ENCODE measurements around the gene SLC1A5. TPM values are rescaled to one million over a fixed set of nuclear protein-coding genes. Genes with fewer than 3 reads are reported as not detected.

The SLC1A5 gene
- total and polyA plus RNA-seq, 2 donors (not counting 1 experiment from before 2014, with no cell fraction given), result 107 to 281 TPM

- H3K4me3 ChIP-seq (replicated peaks in 1 of 4; ENCODE audit: control extremely low read depth in 1 of 4, insufficient read depth in 1 of 4, low read depth in 3 of 4, low read length in 4 of 4), result no peak overlapping the region
- H3K27ac ChIP-seq (ENCODE audit: insufficient read depth, low read length), result no peak overlapping the region
- no peak overlapping the region for H3K9ac ChIP-seq (ENCODE audit: insufficient read depth, low read length)
- no peaks in the 10 kb centered on the region for H3K27me3 ChIP-seq (ENCODE audit: control insufficient read depth, insufficient read depth, low read length)
- no peak for DNase-seq (ENCODE audit: low read depth in 2 of 2)
- no peak overlapping the region for H2AFZ ChIP-seq (ENCODE audit: low read length)
- TF ChIP-seq CTCF (conservative IDR thresholded peaks at IDR 0.05 in 1 of 2, IDR thresholded peaks at IDR 0.05 in 1 of 2; ENCODE audit: low read depth in 1 of 2, low read length in 2 of 2) (no peak), EZH2 (IDR thresholded peaks at IDR 0.05; ENCODE audit: low read length, missing control alignments) (no peak)
- H4K20me1 ChIP-seq (ENCODE audit: control insufficient read depth, extremely low read depth, insufficient read depth, low read length), result no peaks in the 10 kb centered on the region
- no peaks in the 10 kb centered on the region for H3K9me3 ChIP-seq (ENCODE audit: control insufficient read depth, insufficient read depth, low read depth, low read length)
- no peak overlapping the region for H3K4me2 ChIP-seq (ENCODE audit: extremely low read depth, insufficient read depth, low read length)
- peaks cover 43% of the 10 kb centered on the region for H3K36me3 ChIP-seq (ENCODE audit: control insufficient read depth, insufficient read depth, low read length)
- peaks cover 53% of the 10 kb centered on the region for H3K79me2 ChIP-seq (ENCODE audit: control insufficient read depth, insufficient read depth, low read length)
- peaks cover 18% of the 10 kb centered on the region for H3K4me1 ChIP-seq (ENCODE audit: control insufficient read depth, extremely low read depth, insufficient read depth, low read length)
Measured at GRCh38 chr19:46733690-46734292, 54.6 kb downstream of the SLC1A5 start.

- H3K9me3 ChIP-seq (ENCODE audit: control insufficient read depth, insufficient read depth, low read depth, low read length), result no peaks in the 10 kb centered on the region
- H2AFZ ChIP-seq (ENCODE audit: low read length), result no peak overlapping the region
- peak; percentile 60 to 78 for DNase-seq (ENCODE audit: low read depth in 2 of 2)
- H3K27ac ChIP-seq (ENCODE audit: insufficient read depth, low read length), result no peak overlapping the region
- H3K4me3 ChIP-seq (replicated peaks in 1 of 4; ENCODE audit: control extremely low read depth in 1 of 4, insufficient read depth in 1 of 4, low read depth in 3 of 4, low read length in 4 of 4), result no peak overlapping the region
- H3K79me2 ChIP-seq (ENCODE audit: control insufficient read depth, insufficient read depth, low read length), result peaks cover 51% of the 10 kb centered on the region
- H3K4me1 ChIP-seq (ENCODE audit: control insufficient read depth, extremely low read depth, insufficient read depth, low read length), result peaks cover 18% of the 10 kb centered on the region
- H3K9ac ChIP-seq (ENCODE audit: insufficient read depth, low read length), result no peak overlapping the region
- H3K36me3 ChIP-seq (ENCODE audit: control insufficient read depth, insufficient read depth, low read length), result peaks cover 47% of the 10 kb centered on the region
- H3K4me2 ChIP-seq (ENCODE audit: extremely low read depth, insufficient read depth, low read length), result no peak overlapping the region
- H3K27me3 ChIP-seq (ENCODE audit: control insufficient read depth, insufficient read depth, low read length), result no peaks in the 10 kb centered on the region
- TF ChIP-seq EZH2 (IDR thresholded peaks at IDR 0.05; ENCODE audit: low read length, missing control alignments), result no peak
- no peak for TF ChIP-seq CTCF (conservative IDR thresholded peaks at IDR 0.05 in 1 of 2, IDR thresholded peaks at IDR 0.05 in 1 of 2; ENCODE audit: low read depth in 1 of 2, low read length in 2 of 2)
- H4K20me1 ChIP-seq (ENCODE audit: control insufficient read depth, extremely low read depth, insufficient read depth, low read length), result no peaks in the 10 kb centered on the region
Measured at GRCh38 chr19:46732966-46733689, 55.3 kb downstream of the SLC1A5 start.

- Histone ChIP-seq H3K27me3 (ENCODE audit: control insufficient read depth, insufficient read depth, low read length) (no peaks in the 10 kb centered on the region), H3K4me3 (replicated peaks in 1 of 4; ENCODE audit: control extremely low read depth in 1 of 4, insufficient read depth in 1 of 4, low read depth in 3 of 4, low read length in 4 of 4) (no peak overlapping the region), H3K27ac (ENCODE audit: insufficient read depth, low read length) (no peak overlapping the region), H4K20me1 (ENCODE audit: control insufficient read depth, extremely low read depth, insufficient read depth, low read length) (no peaks in the 10 kb centered on the region), H3K36me3 (ENCODE audit: control insufficient read depth, insufficient read depth, low read length) (peaks cover 47% of the 10 kb centered on the region), H3K4me2 (ENCODE audit: extremely low read depth, insufficient read depth, low read length) (no peak overlapping the region), H3K9ac (ENCODE audit: insufficient read depth, low read length) (no peak overlapping the region), H3K9me3 (ENCODE audit: control insufficient read depth, insufficient read depth, low read depth, low read length) (no peaks in the 10 kb centered on the region), H2AFZ (ENCODE audit: low read length) (no peak overlapping the region), H3K79me2 (ENCODE audit: control insufficient read depth, insufficient read depth, low read length) (peaks cover 43% of the 10 kb centered on the region), H3K4me1 (ENCODE audit: control insufficient read depth, extremely low read depth, insufficient read depth, low read length) (peaks cover 18% of the 10 kb centered on the region)
- peak in 1 of 2 donors; percentile 88 for DNase-seq (ENCODE audit: low read depth in 2 of 2)
- TF ChIP-seq EZH2 (IDR thresholded peaks at IDR 0.05; ENCODE audit: low read length, missing control alignments) (no peak), CTCF (conservative IDR thresholded peaks at IDR 0.05 in 1 of 2, IDR thresholded peaks at IDR 0.05 in 1 of 2; ENCODE audit: low read depth in 1 of 2, low read length in 2 of 2) (no peak)
Measured at GRCh38 chr19:46732172-46732938, 56.0 kb downstream of the SLC1A5 start.
